ENCODE data around the gene RARS1. TPM values are rescaled to one million over a fixed set of nuclear protein-coding genes. Genes with fewer than 3 reads are reported as not detected.

RARS1 gene
- total and polyA plus RNA-seq, 3 experiments from 2014 or later = 24.6 to 144 (median 144) TPM

GRCh38 chr5:168455201-168455600 lies 31.1 kb upstream of the RARS1 start:
- no peaks in the 10 kb centered on the region for H3K4me1 ChIP-seq (ENCODE audit: insufficient read depth, low read length)
- CTCF ChIA-PET = no interaction called here
- Mint-ChIP-seq H3K36me3 (no peaks in the 10 kb centered on the region), H3K27me3 (peaks cover 3 to 4% of the 10 kb centered on the region in 2 donors), H3K9me3 (peaks cover 0 to 3% (median 0%) of the 10 kb centered on the region in 5 donors), H3K4me3 (no peak overlapping the region), H3K4me1 (no peaks in the 10 kb centered on the region), H3K27ac (no peak overlapping the region)
- POLR2A ChIA-PET = no interaction called here
- H3K4me3 ChIP-seq (ENCODE audit: low read length) = no peak overlapping the region
- no peaks in the 10 kb centered on the region for H3K27me3 ChIP-seq (ENCODE audit: insufficient read depth, low read length, poor library complexity, severe bottlenecking)
- no peak overlapping the region for H3K27ac ChIP-seq (ENCODE audit: low read depth, low read length)
- no peaks in the 10 kb centered on the region for H3K36me3 ChIP-seq (ENCODE audit: insufficient read depth, low read length)
- H3K9me3 ChIP-seq (ENCODE audit: low read length) = no peaks in the 10 kb centered on the region
- DNase-seq = no peak

- no peak overlapping the region for H3K4me3 ChIP-seq (ENCODE audit: low read length)
- H3K9me3 ChIP-seq (ENCODE audit: low read length) = no peaks in the 10 kb centered on the region
- Mint-ChIP-seq H3K27ac (no peak overlapping the region), H3K36me3 (no peaks in the 10 kb centered on the region), H3K27me3 (peaks cover 3 to 4% of the 10 kb centered on the region in 2 donors), H3K4me1 (no peaks in the 10 kb centered on the region), H3K9me3 (peaks cover 0 to 3% (median 0%) of the 10 kb centered on the region in 5 donors), H3K4me3 (no peak overlapping the region)
- no peaks in the 10 kb centered on the region for H3K27me3 ChIP-seq (ENCODE audit: insufficient read depth, low read length, poor library complexity, severe bottlenecking)
- H3K36me3 ChIP-seq (ENCODE audit: insufficient read depth, low read length) = no peaks in the 10 kb centered on the region
- DNase-seq = no peak
- ChIA-PET POLR2A (no interaction called here), CTCF (no interaction called here)
- no peaks in the 10 kb centered on the region for H3K4me1 ChIP-seq (ENCODE audit: insufficient read depth, low read length)
- no peak overlapping the region for H3K27ac ChIP-seq (ENCODE audit: low read depth, low read length)
These were observed 28.7 kb upstream of the RARS1 start for GRCh38 chr5:168457542-168457941.

DNA sequence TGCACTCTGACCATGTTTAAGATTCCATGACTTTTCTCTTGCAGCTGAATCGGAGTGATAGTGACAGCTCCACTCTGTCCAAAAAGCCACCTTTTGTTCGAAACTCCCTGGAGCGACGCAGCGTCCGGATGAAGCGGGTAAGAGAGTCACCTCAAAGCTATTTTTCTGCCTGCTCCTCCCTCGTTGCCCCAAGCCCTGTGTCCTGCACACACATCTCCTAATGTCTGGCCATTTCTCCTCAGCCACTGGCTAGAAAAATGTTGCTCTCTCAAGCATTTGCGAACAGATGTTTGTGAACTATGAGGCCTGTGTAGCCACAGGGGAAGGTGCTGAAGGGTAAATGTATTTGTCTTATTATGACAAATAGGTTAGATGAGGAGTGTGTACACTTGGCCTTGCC lies 25.7 kb upstream of the RARS1 start:
- no peak overlapping the region for H3K27ac Mint-ChIP-seq
- H3K27me3 Mint-ChIP-seq = peaks cover 4 to 8% of the 10 kb centered on the region in 2 donors
- H3K4me1 ChIP-seq (ENCODE audit: insufficient read depth, low read length) = no peaks in the 10 kb centered on the region
- H3K4me3 Mint-ChIP-seq = no peak overlapping the region
- no peaks in the 10 kb centered on the region for H3K9me3 ChIP-seq (ENCODE audit: low read length)
- no peaks in the 10 kb centered on the region for H3K36me3 Mint-ChIP-seq
- H3K4me3 ChIP-seq (ENCODE audit: low read length) = no peak overlapping the region
- CTCF ChIA-PET = no interaction called here
- peaks cover 0 to 4% (median 0%) of the 10 kb centered on the region in 3 donors for H3K4me1 Mint-ChIP-seq
- DNase-seq = no peak
- H3K36me3 ChIP-seq (ENCODE audit: insufficient read depth, low read length) = no peaks in the 10 kb centered on the region
- H3K9me3 Mint-ChIP-seq = peaks cover 0 to 3% (median 0%) of the 10 kb centered on the region in 5 donors
- no peaks in the 10 kb centered on the region for H3K27me3 ChIP-seq (ENCODE audit: insufficient read depth, low read length, poor library complexity, severe bottlenecking)
- no peak overlapping the region for H3K27ac ChIP-seq (ENCODE audit: low read depth, low read length)
- POLR2A ChIA-PET = no interaction called here

- Mint-ChIP-seq H3K4me1 (peaks cover 0 to 4% (median 0%) of the 10 kb centered on the region in 3 donors), H3K9me3 (peaks cover 0 to 3% (median 0%) of the 10 kb centered on the region in 5 donors), H3K4me3 (no peak overlapping the region), H3K36me3 (no peaks in the 10 kb centered on the region), H3K27me3 (peaks cover 3 to 8% of the 10 kb centered on the region in 2 donors), H3K27ac (no peak overlapping the region)
- Histone ChIP-seq H3K4me1 (ENCODE audit: insufficient read depth, low read length) (no peaks in the 10 kb centered on the region), H3K27me3 (ENCODE audit: insufficient read depth, low read length, poor library complexity, severe bottlenecking) (no peaks in the 10 kb centered on the region), H3K9me3 (ENCODE audit: low read length) (no peaks in the 10 kb centered on the region), H3K4me3 (ENCODE audit: low read length) (no peak overlapping the region), H3K36me3 (ENCODE audit: insufficient read depth, low read length) (no peaks in the 10 kb centered on the region), H3K27ac (ENCODE audit: low read depth, low read length) (no peak overlapping the region)
- POLR2A ChIA-PET = no interaction called here
- CTCF ChIA-PET = no interaction called here
- DNase-seq = no peak
These were observed 23.2 kb upstream of the RARS1 start for GRCh38 chr5:168463081-168463480.

DNA sequence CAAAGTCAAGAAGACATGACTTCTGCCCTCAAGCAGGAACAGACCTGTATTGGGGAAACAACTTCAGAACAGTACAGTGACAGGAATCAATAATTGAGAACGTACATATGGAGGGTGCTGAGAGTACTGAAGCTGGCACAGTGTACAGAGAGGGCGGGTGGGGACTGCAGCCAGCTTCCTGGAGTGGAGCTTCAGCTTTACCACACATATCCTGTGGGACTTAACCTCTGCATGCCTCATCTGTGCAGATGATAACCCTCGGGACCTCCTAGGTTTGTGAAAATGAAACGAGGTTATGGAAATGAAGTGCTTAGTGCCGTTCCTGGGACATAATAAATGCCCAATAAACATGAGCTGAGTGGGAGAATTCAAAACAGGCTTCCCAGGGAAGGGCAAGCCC lies 22.1 kb upstream of the RARS1 start:
- Histone ChIP-seq H3K9me3 (ENCODE audit: low read length) (no peaks in the 10 kb centered on the region), H3K27ac (ENCODE audit: low read depth, low read length) (no peak overlapping the region), H3K4me3 (ENCODE audit: low read length) (no peak overlapping the region), H3K4me1 (ENCODE audit: insufficient read depth, low read length) (no peaks in the 10 kb centered on the region), H3K27me3 (ENCODE audit: insufficient read depth, low read length, poor library complexity, severe bottlenecking) (no peaks in the 10 kb centered on the region), H3K36me3 (ENCODE audit: insufficient read depth, low read length) (no peaks in the 10 kb centered on the region)
- no peaks in the 10 kb centered on the region for H3K9me3 Mint-ChIP-seq
- H3K27ac Mint-ChIP-seq = no peak overlapping the region
- H3K36me3 Mint-ChIP-seq = no peaks in the 10 kb centered on the region
- ChIA-PET CTCF (no interaction called here), POLR2A (interaction anchor here (0.6 kb wide), 1 partner anchor 1080 kb away, joined by 4 read pairs; no protein-coding TSS in a partner anchor)
- H3K4me1 Mint-ChIP-seq = peaks cover 0 to 4% (median 0%) of the 10 kb centered on the region in 3 donors
- no peak overlapping the region for H3K4me3 Mint-ChIP-seq
- DNase-seq = no peak
- H3K27me3 Mint-ChIP-seq = peaks cover 3 to 4% of the 10 kb centered on the region in 2 donors

DNA sequence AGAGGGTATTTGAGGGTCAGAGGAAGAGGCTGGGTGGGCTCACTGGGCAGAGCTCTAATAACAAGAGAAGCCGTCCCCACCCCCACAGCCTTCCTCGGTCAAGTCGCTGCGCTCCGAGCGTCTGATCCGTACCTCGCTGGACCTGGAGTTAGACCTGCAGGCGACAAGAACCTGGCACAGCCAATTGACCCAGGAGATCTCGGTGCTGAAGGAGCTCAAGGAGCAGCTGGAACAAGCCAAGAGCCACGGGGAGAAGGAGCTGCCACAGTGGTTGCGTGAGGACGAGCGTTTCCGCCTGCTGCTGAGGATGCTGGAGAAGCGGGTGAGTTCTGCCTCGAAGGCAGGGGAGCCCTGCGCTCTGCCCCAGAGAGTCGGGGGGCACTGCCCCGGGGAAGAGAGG lies 21.6 kb upstream of the RARS1 start:
- peaks cover 0 to 4% (median 0%) of the 10 kb centered on the region in 3 donors for H3K4me1 Mint-ChIP-seq
- H3K27ac Mint-ChIP-seq = no peak overlapping the region
- no peaks in the 10 kb centered on the region for H3K9me3 ChIP-seq (ENCODE audit: low read length)
- no peak overlapping the region for H3K27ac ChIP-seq (ENCODE audit: low read depth, low read length)
- no peak for DNase-seq
- H3K4me3 ChIP-seq (ENCODE audit: low read length) = no peak overlapping the region
- H3K27me3 Mint-ChIP-seq = peaks cover 3 to 4% of the 10 kb centered on the region in 2 donors
- ChIA-PET CTCF (no interaction called here), POLR2A (interaction anchor here (0.6 kb wide), 1 partner anchor 1080 kb away, joined by 4 read pairs; no protein-coding TSS in a partner anchor)
- H3K4me3 Mint-ChIP-seq = no peak overlapping the region
- H3K27me3 ChIP-seq (ENCODE audit: insufficient read depth, low read length, poor library complexity, severe bottlenecking) = no peaks in the 10 kb centered on the region
- no peaks in the 10 kb centered on the region for H3K9me3 Mint-ChIP-seq
- no peaks in the 10 kb centered on the region for H3K4me1 ChIP-seq (ENCODE audit: insufficient read depth, low read length)
- H3K36me3 Mint-ChIP-seq = no peaks in the 10 kb centered on the region
- no peaks in the 10 kb centered on the region for H3K36me3 ChIP-seq (ENCODE audit: insufficient read depth, low read length)

GRCh38 chr5:168467755-168468330 lies 18.4 kb upstream of the RARS1 start:
- Mint-ChIP-seq H3K4me1 (peaks cover 0 to 4% (median 0%) of the 10 kb centered on the region in 3 donors), H3K9me3 (no peaks in the 10 kb centered on the region), H3K27ac (peak overlapping the region in 1 of 8 donors; percentile 7), H3K27me3 (peaks cover 3 to 7% of the 10 kb centered on the region in 2 donors), H3K4me3 (no peak overlapping the region), H3K36me3 (no peaks in the 10 kb centered on the region)
- DNase-seq = no peak
- no peaks in the 10 kb centered on the region for H3K9me3 ChIP-seq (ENCODE audit: low read length)
- H3K36me3 ChIP-seq (ENCODE audit: insufficient read depth, low read length) = no peaks in the 10 kb centered on the region
- no peaks in the 10 kb centered on the region for H3K4me1 ChIP-seq (ENCODE audit: insufficient read depth, low read length)
- no peak overlapping the region for H3K27ac ChIP-seq (ENCODE audit: low read depth, low read length)
- POLR2A ChIA-PET = no interaction called here
- CTCF ChIA-PET = interaction anchor here (1.1 kb wide), 1 partner anchor 176 kb away, joined by 3 read pairs; the partner anchor contains the start of gene WWC1
- H3K27me3 ChIP-seq (ENCODE audit: insufficient read depth, low read length, poor library complexity, severe bottlenecking) = no peaks in the 10 kb centered on the region
- H3K4me3 ChIP-seq (ENCODE audit: low read length) = no peak overlapping the region

DNA sequence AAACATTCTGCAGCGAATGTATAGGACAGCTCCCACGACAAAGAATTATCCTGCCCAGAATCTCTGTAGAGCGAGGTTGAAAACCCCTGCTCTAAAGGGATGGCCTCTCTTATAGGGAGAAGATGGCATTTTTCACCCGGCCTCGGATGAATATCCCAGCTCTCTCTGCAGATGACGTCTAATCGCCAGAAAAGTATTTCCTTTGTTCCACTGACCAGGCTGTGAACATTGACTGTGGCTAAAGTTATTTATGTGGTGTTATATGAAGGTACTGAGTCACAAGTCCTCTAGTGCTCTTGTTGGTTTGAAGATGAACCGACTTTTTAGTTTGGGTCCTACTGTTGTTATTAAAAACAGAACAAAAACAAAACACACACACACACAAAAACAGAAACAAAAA lies 17.4 kb upstream of the RARS1 start:
- POLR2A ChIA-PET = no interaction called here
- H3K9me3 Mint-ChIP-seq = no peaks in the 10 kb centered on the region
- H3K27ac Mint-ChIP-seq = no peak overlapping the region
- no peak overlapping the region for H3K4me3 Mint-ChIP-seq
- H3K27me3 Mint-ChIP-seq = peaks cover 2 to 7% of the 10 kb centered on the region in 2 donors
- Histone ChIP-seq H3K36me3 (ENCODE audit: insufficient read depth, low read length) (no peaks in the 10 kb centered on the region), H3K4me1 (ENCODE audit: insufficient read depth, low read length) (no peaks in the 10 kb centered on the region), H3K4me3 (ENCODE audit: low read length) (no peak overlapping the region), H3K27ac (ENCODE audit: low read depth, low read length) (no peak overlapping the region), H3K9me3 (ENCODE audit: low read length) (no peaks in the 10 kb centered on the region), H3K27me3 (ENCODE audit: insufficient read depth, low read length, poor library complexity, severe bottlenecking) (no peaks in the 10 kb centered on the region)
- no peaks in the 10 kb centered on the region for H3K36me3 Mint-ChIP-seq
- H3K4me1 Mint-ChIP-seq = peaks cover 0 to 3% (median 0%) of the 10 kb centered on the region in 3 donors
- DNase-seq = no peak
- CTCF ChIA-PET = interaction anchor here (1.1 to 1.2 kb wide), 2 partner anchors 15 to 177 kb away, joined by 3 read pairs; partner anchors contain the start of gene WWC1

All from CD8-positive, alpha-beta memory T cell (primary cell).